Measurements from ENCODE around the gene DNAAF2.
A peak's percentile ranks its signal among the peaks of the same experiment; 100 is the strongest.
"Not testable (repeated sequence)": the region's sequence is repeated elsewhere in the genome, so short reads cannot be mapped to it uniquely, and the experiment has no call there.

Gene DNAAF2

GRCh38 chr14:49620182-49621113 is 14.6 kb downstream of the DNAAF2 start, which contains the start of the genes MGAT2 and RPL36AL:
MGAT2 (plus strand) TSS chr14:49620799; CDS start chr14:49621269, 470 bp downstream.
RPL36AL (minus strand) TSS chr14:49620626; CDS start chr14:49619104, 1,522 bp downstream.
- Histone ChIP-seq H3K27me3 (no peaks in the 10 kb centered on the region), H3K4me1 (ENCODE audit: control insufficient read depth in 1 of 2, insufficient read depth in 1 of 2, low read depth in 1 of 2, low read length in 1 of 2) (peaks cover 38 to 39% of the 10 kb centered on the region in 2 experiments), H3K9me3 (no peaks in the 10 kb centered on the region), H3K36me3 (peaks cover 24% of the 10 kb centered on the region), H3K27ac (peak within 1 kb of the TSS; percentile 95), H3K4me3 (ENCODE audit: low read depth in 1 of 2, low read length in 1 of 2) (peak within 1 kb of the TSS; percentile 87 to 89)
- TF ChIP-seq, protein P1, sequence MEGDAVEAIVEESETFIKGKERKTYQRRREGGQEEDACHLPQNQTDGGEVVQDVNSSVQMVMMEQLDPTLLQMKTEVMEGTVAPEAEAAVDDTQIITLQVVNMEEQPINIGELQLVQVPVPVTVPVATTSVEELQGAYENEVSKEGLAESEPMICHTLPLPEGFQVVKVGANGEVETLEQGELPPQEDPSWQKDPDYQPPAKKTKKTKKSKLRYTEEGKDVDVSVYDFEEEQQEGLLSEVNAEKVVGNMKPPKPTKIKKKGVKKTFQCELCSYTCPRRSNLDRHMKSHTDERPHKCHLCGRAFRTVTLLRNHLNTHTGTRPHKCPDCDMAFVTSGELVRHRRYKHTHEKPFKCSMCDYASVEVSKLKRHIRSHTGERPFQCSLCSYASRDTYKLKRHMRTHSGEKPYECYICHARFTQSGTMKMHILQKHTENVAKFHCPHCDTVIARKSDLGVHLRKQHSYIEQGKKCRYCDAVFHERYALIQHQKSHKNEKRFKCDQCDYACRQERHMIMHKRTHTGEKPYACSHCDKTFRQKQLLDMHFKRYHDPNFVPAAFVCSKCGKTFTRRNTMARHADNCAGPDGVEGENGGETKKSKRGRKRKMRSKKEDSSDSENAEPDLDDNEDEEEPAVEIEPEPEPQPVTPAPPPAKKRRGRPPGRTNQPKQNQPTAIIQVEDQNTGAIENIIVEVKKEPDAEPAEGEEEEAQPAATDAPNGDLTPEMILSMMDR (IDR thresholded peaks at IDR 0.05), result peak; percentile 75

- H3K27ac ChIP-seq, result peak overlapping the region; percentile 95
- peaks cover 24% of the 10 kb centered on the region for H3K36me3 ChIP-seq
- TF ChIP-seq, protein P1 (IDR thresholded peaks at IDR 0.05), result no peak
- no peaks in the 10 kb centered on the region for H3K9me3 ChIP-seq
- H3K27me3 ChIP-seq, result no peaks in the 10 kb centered on the region
- peak overlapping the region; percentile 87 to 89 for H3K4me3 ChIP-seq (ENCODE audit: low read depth in 1 of 2, low read length in 1 of 2)
- peaks cover 38 to 39% of the 10 kb centered on the region in 2 experiments for H3K4me1 ChIP-seq (ENCODE audit: control insufficient read depth in 1 of 2, insufficient read depth in 1 of 2, low read depth in 1 of 2, low read length in 1 of 2)
Measured at GRCh38 chr14:49619730-49620129, 15.3 kb downstream of the DNAAF2 start.

DNA sequence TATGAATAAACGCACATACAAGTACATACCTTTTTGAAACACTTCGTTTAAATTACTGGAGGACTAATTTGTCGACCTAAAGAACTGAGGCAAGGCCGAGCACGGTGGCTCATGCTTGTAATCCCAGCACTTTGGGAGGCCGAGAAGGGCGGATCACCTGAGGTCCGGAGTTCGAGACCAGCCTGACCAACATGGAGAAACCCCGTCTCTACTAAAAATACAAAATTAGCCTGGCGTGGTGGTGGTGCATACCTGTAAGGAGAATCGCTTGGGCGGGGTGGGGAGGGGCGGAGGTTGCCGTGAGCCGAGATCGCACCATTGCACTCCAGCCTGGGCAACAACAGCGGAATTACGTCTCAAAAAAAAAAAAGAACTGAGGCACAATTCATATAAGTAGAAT is 15.8 kb downstream of the DNAAF2 start:
- Histone ChIP-seq H3K27ac (peak overlapping the region; percentile 95), H3K36me3 (peaks cover 24% of the 10 kb centered on the region), H3K4me3 (ENCODE audit: low read depth in 1 of 2, low read length in 1 of 2) (peak overlapping the region; percentile 87 to 89), H3K4me1 (ENCODE audit: control insufficient read depth in 1 of 2, insufficient read depth in 1 of 2, low read depth in 1 of 2, low read length in 1 of 2) (peaks cover 38 to 39% of the 10 kb centered on the region in 2 experiments)
- not testable (repeated sequence) for H3K9me3 ChIP-seq, H3K27me3 ChIP-seq

GRCh38 chr14:49617852-49618519 is 17.1 kb downstream of the DNAAF2 start:
- peaks cover 34% of the 10 kb centered on the region in 2 experiments for H3K4me1 ChIP-seq (ENCODE audit: control insufficient read depth in 1 of 2, insufficient read depth in 1 of 2, low read depth in 1 of 2, low read length in 1 of 2)
- H3K36me3 ChIP-seq, result peaks cover 24% of the 10 kb centered on the region
- H3K9me3 ChIP-seq, result no peaks in the 10 kb centered on the region
- peak overlapping the region; percentile 46 for H3K27ac ChIP-seq
- TF ChIP-seq, protein P1 (IDR thresholded peaks at IDR 0.05), result no peak
- no peaks in the 10 kb centered on the region for H3K27me3 ChIP-seq
- H3K4me3 ChIP-seq (ENCODE audit: low read depth in 1 of 2, low read length in 1 of 2), result no peak overlapping the region

GRCh38 chr14:49615776-49616175 is 19.3 kb downstream of the DNAAF2 start:
- no peak overlapping the region for H3K4me3 ChIP-seq (ENCODE audit: low read depth in 1 of 2, low read length in 1 of 2)
- no peaks in the 10 kb centered on the region for H3K27me3 ChIP-seq
- TF ChIP-seq, protein P1 (IDR thresholded peaks at IDR 0.05), result no peak
- peaks cover 16% of the 10 kb centered on the region in 2 experiments for H3K4me1 ChIP-seq (ENCODE audit: control insufficient read depth in 1 of 2, insufficient read depth in 1 of 2, low read depth in 1 of 2, low read length in 1 of 2)
- H3K36me3 ChIP-seq, result peaks cover 28% of the 10 kb centered on the region
- H3K9me3 ChIP-seq, result no peaks in the 10 kb centered on the region
- no peak overlapping the region for H3K27ac ChIP-seq
